DMS 273 (cell line): Measurements from ENCODE around the gene PRSS38.

Experiments used
- DNase-seq: peaks from one replicate; lab custom pipeline; 2025; ENCODE audit not compliant: unreplicated experiment; lab: John Stamatoyannopoulos, UW

The PRSS38 gene

DNA sequence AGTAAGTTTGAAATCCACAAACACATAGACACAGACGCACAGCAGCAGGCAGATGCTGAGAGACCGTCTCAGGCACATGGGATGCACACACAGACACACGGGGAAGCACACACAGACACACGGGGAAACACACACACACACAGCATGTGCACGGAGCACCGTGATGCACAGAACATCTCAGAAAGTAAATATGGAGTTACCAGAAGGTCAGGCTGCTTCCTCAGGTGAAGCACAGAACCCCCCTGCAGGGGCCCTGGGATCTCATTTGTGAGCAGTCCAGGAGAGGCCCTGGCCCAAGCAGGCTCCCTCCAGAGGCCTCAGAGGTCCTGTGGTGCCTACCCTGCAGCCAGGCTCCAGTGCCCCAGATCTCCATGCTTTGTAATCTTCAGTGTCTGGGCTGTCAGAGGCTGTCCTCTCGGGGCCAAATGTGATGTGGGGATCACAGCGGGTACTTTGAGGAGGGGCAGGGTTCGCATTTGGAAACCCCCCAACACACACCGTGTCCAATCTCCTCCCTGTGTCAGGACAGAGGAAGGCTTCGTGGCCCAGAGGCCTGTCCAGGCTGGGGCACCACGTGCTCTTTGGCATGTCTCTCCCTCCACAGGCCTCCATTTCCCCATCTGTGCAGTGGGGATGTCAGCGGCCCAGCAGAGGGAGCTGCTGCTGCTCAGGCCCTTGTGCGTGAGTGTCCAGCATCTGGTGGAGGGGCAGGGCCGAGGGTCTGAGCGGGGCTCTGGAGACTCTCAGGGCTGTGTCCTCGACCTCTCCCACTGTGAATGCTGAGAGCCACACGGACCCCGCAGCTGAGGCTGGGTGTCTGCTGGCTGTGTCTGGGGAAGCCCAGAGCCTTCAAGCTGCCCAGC lies 23.0 kb upstream of the PRSS38 start:
- no peak for DNase-seq

DNA sequence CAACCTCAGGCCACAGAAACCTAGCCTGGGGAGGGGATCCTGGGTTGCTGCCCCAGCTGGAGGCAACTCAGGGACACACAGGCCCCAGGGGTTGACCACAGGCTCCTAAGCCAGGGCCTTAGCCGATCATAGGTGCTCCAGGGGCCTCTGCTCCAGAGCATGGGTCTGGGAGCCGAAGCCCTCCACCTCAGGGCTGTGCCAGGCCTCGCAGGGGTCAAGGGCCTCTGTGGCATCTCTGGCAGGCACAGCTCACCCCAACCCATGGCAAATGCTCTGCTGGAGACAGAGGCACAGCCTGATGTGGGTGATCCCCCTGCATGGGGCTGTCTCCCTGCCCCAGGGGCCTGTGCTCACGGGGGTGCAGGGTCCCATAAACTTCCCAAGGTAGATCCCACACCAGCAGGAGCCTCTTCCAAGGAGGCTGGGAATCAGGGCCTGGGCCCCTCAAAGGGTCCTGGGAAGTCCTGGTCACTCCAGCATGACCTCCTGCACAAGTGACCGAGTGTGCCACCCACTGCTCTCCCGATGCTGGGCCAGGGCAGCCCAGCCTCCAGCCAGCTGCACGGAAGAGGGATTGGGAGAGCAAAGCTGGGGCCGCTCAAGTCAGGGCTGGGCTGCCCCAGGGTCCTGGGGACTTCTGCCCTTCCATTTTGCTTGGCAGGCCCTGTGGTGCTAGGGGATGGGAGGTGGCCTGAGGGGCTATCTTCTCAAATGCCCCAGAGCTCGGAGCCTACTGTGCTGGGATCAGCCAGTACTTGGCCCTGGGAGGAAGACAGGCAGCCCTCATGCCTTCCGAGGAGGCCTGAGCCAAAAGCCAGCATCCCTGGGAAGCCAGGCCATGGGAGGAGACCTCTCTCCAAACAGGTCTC lies 22.2 kb upstream of the PRSS38 start:
- peak; percentile 50 for DNase-seq

DNA sequence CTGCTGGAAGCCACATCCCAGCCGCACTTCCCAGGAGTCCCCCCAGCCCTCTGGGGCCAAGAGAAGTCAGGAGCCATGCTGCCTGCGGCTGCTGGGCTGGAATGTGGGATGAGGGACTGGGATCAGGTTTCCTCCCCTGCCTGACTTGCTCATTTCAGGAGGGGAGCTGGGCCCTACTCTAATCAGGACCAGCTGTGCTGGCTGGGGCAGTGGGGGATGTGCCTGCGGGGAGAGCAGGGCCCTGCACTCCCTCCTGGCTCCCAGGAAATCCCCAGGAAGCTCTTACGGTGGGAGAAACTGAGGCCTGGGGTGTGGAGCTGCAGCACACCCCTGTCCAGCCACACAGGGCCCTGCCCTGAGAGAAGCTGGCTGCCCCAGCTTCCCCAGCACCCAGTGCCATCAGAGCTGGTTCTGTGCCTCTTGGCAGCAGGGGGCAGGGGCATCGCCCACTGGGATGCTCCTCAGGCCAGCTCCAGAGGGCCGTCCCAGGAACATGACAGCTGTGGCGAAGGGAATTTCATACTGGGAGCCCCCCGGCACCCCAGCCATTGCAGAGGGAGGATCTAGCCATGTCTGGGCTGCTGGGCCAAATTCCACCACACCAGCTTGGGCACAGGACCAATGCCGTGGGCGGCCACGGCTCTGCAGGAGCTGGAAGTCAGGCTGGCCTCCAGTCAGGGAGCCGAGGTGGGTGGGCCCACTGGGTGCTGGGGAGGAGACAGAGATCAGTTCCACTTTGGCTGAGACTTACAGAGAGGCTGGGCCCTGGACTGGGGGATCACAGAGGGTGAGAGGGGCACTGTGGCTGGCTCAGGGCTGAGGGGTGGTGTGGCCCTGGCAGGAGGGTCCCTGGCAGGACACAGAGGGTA lies 21.3 kb upstream of the PRSS38 start:
- DNase-seq = peak; percentile 88

DNA sequence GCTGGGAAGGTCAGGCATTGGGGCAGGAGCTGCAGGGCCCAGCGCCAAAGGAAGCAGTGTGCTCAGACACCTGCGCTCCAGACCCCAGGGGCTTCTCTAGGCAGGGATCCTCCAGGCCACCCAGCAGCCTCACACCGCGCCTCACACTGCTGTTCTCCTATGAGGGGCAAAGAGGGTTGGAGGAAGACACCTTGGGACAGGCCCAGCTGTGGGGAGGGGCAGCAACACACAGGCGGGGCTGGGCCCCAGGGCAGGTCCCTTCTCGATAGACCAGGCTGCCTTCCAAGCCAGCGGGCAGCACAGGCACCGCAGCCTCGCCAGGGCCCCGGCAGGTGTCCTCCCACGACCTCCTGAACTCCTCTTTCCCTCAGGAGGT lies 20.7 kb upstream of the PRSS38 start:
- DNase-seq = peak; percentile 55

DNA sequence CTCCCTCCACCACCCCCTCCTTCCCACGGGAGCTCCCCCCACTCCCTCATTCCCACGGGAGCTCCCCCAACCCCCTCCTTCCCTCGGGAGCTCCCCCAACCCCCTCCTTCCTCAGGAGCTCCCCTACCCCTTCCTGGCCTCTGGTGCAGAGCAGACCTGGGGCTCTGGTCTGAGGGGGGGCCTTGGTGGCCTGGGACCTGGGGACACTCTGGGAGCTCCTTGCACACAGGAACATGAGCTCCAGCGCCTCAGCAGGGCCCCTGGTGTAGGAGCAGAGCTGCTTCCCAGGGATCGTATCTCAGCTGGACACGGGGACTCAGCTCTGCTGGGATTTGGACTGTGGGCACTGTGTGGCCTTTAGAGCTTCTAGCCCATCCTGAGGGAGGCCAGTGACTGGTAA lies 19.7 kb upstream of the PRSS38 start:
- DNase-seq = no peak

DNA sequence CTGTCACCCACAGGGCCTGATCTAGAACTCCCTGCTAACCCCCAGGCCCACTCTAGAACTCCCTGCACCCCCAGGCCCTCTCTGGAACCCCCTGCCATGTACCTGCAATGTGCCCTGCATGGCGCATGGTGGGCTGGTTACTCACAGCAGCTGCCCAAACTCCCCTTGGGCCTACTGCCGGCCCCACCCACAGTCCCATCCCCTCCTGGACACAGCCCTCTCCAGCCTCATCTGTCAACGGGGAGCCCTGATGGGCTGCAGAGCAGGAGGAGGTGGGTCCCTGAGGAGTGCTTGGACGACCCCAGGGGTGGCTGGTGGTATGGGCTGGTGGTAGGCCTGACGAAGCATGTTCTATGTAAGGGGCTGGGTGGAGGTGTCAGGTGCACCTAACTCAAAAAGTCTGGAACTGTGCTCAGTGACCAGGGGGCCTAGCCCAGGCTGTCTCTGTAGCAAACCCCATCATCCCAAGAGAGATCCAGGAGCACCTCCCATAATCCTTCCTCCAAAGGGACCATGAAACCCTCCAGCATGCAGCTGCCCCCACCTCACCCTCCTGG lies 19.0 kb upstream of the PRSS38 start:
- DNase-seq = no peak

DNA sequence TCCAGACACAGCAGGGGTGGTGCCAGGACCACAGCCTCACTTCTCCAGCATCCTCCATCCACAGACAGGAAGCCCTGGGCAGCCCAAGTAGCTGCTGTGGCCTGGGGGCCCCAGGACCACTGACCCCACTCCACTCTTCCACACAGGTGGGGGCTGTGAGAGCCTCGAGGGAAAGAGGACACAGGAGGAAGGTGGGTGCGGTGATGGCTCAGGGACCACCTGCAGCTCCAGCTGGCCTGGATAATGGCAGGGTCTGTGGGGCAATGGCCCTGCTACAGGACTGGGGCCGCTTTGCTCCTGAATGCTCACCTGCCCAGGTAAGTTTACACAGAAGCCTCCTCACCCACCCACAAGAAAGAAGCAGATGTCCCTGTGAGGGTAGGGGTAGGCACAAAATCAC lies 18.3 kb upstream of the PRSS38 start:
- no peak for DNase-seq

DNA sequence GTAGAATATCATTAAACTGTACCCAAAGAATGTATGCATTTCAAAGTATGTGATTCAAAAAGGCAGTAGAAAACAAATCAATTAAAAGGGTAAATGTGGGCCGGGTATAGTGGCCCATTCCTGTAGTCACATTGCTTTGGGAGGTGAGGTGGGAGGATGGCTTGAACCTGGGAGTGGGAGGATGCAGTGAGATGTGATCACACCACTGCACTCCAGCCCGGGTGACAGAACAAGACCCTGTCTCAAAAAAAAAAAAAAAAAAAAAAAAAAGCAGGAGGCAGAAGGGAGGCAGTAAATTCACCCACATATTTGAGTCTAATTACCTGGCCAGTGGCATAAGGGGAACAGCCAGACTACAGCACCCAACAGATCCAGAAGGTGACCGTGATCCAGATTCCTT lies 17.9 kb upstream of the PRSS38 start:
- no peak for DNase-seq

DNA sequence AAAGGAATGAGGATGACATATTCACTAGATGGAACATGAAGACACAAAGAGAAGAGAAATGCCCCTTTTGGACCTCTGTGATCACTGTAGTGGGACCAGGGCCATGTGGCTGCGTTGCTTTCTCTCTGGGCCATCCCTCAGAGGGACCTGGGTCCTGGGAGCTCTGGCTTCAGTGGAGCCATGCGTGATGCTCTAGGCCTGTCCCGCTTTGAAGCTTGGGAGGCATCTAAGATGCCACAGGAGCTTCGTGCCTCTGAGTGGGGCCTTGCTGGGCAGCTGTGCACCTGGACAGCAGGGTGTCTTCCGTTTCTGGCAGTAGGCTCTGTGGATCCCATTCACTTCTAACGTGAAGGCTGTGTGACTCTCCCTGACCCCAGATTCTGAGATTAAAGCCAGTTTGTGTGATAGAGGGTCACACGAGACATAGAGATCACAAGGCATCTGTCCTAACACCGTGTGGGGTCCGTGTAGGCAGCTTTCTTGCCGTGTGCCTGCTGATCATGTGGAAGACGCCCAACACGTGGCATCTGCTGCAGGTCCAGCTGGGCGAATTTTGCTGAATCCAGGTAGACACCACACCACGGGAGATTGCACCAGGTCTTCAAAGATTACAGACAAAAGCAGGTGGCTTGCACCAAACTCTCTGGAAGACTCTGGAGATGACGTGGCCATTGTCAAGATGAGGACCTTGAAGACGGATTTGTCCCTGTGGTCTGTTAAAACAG lies 17.2 kb upstream of the PRSS38 start:
- DNase-seq = no peak

DNA sequence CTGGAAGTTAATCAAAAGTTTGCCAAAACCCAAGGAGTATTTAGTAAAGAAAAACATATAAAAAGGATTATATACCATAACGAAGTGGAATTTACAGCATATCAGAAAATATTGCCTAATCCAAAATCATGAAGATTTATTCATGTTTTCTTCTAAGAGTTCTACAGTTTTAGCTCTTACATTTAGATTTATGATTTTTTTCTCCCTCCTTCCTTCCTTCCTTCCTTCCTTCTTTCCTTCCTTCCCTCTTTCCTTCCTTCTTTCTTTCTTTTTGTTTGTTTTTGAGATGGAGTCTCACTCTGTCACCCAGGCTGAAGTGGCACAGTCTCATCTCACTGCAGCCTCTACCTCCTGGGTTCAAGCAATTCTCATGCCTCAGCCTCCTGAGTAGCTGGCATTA lies 15.7 kb upstream of the PRSS38 start:
- DNase-seq = no peak

DNA sequence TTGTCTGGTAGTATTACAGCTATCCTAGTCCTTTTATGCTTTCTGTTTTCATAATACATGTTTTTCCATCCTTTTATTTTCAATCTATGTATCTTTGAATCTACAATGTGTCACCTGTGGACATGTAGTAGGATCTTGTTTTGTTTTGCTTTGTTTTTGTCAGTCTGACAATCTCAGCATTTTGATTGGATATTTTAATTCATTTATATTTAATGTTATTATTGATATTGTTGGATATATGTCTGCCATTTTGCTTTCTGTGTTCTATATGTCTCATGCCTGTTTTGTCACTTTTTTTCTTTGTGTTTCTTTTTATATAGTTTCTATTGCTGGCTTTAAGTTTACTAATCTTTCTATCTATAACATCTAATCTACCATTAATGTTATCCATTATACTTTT lies 11.5 kb upstream of the PRSS38 start:
- no peak for DNase-seq

DNA sequence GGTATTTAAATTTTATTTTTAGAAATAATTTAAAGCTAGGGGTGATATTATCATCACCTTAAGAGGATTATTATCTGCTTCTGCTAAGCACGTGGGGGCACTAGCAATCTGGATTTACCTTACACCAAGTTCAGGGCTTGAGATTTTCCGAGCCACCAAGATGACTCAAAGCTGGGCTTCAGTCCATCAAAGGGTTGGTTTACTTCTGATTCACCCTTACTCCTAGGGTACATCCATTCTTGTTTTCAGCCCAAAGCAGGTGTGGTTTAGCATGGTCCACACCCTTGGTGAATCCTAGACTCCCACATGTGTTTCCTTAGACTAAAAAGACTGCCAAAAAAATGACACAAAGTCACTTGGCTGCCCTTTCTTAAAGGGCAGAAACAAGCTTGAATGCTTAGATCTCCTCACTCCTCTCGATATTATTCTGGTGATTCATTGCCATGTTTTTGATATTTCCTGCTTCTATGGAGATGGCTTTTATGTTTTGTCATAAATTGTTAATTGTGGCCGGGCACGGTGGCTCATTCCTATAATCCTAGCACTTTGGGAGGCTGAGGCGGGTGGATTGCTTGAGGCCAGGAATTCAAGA lies 9.8 kb upstream of the PRSS38 start:
- DNase-seq = no peak

DNA sequence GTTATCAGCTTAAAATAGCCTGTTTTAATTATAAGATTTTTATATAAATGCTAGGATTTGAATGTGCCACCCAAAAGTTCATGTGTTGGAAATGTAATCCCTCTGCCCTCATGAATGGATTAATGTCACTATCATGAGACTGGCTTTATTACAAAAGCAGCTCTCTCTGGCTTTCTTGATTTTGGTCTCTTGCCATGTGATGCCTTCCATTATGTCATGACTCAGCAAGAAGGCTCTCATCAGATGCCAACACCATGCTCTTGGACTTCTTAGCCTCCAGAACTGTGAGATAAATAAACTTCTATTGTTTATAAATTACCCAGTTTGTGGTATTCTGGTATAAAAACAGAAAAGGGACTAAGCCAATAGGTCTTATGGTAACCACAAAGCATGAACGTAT lies 6.9 kb upstream of the PRSS38 start:
- DNase-seq = peak; percentile 24

DNA sequence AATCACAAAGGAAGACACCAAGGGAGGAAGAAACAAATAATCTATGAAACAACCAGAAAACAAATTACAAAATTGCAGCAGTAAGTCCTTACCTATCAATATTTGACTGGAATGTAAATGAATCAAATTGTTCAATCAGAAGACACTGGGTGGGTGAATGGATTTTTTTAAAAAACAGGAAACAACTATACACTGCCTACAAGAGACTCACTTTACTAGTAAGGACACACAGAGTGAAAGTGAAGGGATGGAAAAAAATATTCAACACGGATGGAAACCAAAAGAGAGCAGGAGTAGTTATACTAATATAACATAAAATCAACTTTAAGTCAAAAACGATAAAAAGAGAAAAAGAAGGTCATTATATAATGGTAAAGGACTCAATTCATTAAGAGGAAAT lies 6.4 kb upstream of the PRSS38 start:
- no peak for DNase-seq

DNA sequence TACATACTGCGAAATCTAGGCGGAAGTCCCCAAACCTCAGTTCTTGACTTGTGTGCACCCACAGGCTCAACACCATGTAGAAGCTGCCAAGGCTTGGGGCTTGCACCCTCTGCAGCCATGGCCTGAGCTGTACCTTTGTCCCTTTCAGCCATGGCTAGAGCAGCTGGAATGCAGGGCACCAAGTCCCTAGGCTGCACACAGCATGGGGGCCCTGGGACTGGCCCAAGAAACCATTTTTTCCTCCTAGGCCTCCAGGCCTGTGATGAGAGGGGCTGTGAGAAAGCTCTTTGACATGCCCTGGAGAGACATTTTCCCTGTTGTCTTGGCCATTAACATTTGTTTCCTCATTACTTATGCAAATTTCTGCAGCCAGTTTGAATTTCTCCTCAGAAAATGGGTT lies 1.5 kb upstream of the PRSS38 start:
- no peak for DNase-seq

DNA sequence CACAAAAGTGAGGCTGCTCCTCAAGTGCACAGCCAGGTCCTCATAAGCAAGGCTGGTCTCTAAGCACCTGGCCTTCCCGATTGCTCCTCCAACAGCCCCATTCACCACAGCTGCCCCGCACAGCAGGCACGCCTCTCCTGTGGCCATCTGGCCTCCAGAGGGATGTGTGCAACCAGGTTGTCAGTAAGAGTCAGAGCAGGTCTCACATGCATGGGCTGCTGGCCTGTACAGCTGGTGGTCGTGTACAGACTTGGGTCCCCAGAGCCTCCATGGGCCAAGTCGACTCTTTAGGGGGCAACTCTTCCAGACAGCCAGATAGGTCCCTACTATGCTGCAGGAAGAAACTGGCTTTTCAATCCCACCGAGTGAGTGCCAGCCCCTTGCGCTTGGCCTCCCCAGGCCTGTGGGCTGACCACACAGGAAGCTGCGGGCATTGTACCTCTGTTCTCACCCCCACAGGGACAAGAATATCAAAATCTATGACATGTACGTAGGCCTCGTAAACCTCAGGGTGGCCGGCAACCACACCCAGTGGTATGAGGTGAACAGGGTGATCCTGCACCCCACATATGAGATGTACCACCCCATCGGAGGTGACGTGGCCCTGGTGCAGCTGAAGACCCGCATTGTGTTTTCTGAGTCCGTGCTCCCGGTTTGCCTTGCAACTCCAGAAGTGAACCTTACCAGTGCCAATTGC lies 1.4 kb downstream of the PRSS38 start:
- DNase-seq = peak; percentile 86

DNA sequence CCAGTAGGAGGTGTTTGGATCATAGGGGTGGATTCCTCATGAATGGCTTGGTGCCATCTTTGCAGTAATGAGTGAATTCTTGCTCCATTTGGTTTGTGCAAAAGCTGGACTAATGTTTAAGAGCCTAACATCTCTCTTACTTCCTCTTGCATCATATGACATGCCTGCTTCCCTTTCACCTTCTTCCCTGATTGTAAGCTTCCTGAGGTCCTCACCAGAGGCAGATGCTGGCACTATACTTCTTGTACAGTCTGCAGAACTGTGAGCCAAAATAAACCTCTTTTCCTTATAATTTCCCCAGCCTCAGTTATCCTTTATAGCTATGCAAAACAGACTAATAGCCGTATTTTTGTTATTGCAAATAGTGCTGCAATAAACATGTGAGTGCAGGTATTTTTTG lies 8.1 kb downstream of the PRSS38 start:
- DNase-seq = no peak

DNA sequence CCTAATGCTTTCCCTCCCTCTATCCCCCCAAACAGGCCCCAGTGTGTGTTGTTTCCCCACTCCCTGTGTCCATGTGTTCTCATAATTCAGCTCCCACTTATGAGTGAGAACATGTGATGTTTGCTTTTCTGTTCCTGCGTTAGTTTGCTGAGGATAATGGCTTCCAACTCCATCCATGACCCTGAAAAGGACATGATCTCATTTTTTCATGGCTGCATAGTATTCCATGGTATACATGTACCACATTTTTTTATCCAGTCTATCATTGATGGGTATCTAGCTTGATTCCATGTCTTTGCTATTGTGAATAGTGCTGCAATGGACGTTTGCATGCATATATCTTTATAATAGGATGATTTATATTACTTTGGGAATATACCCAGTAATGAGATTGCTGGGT lies 8.7 kb downstream of the PRSS38 start:
- no peak for DNase-seq

DNA sequence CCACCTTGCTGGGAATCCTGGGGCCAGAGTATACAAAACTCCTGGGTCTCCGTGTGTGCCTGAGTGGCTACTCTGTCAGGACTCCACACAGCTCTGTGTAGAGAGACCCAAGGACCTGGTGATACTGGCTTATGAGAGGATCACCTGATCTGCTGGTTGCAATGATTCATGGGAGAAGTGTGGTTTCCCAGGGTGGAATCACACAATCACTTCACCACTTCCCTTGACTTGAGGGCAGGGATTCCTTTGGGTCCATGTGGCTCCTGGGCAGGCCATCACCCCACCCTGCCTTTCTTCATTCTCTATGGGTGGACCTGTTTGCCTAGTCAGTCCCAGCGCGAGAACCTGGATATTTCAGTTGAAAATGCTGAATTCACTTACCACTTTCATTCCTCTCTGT lies 13.3 kb downstream of the PRSS38 start:
- no peak for DNase-seq
